ENCODE results near the gene PYROXD2. TPM values are rescaled to one million over a fixed set of nuclear protein-coding genes. Genes with fewer than 3 reads are reported as not detected.

Gene PYROXD2
- total RNA-seq, 2 experiments from 2014 or later, result 0.41 to 4.3 TPM

DNA sequence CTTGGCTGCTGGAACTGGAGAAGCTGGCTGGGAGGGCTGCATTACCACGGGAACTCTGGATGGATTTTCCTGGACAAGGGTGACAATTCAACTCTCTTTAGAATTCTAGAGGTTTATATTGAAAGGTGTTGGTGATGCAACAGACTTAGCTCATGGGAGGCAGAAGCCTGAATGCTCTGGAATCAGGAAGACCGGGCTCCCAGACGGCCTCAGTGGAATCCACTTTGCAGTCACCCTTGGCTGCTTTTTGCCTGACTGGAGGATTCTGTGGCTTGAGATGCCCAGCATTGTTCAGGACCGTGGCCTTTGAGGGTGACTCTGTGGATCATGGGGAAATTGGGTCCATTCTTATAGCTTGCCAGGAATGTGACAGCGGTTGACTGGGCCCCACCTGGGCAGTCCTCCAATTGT, 32.3 kb downstream of the PYROXD2 start:
- TF ChIP-seq EZH2phosphoT487 (IDR thresholded peaks at IDR 0.05; ENCODE audit: borderline replicate concordance, low read depth, low read length), result no peak
- TF ChIP-seq, protein P1, sequence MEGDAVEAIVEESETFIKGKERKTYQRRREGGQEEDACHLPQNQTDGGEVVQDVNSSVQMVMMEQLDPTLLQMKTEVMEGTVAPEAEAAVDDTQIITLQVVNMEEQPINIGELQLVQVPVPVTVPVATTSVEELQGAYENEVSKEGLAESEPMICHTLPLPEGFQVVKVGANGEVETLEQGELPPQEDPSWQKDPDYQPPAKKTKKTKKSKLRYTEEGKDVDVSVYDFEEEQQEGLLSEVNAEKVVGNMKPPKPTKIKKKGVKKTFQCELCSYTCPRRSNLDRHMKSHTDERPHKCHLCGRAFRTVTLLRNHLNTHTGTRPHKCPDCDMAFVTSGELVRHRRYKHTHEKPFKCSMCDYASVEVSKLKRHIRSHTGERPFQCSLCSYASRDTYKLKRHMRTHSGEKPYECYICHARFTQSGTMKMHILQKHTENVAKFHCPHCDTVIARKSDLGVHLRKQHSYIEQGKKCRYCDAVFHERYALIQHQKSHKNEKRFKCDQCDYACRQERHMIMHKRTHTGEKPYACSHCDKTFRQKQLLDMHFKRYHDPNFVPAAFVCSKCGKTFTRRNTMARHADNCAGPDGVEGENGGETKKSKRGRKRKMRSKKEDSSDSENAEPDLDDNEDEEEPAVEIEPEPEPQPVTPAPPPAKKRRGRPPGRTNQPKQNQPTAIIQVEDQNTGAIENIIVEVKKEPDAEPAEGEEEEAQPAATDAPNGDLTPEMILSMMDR (conservative IDR thresholded peaks at IDR 0.05; ENCODE audit: low read length), result no peak
- ChIA-PET CTCF (ENCODE audit: unreplicated experiment) (no interaction called here), POLR2A (interaction anchor here (0.9 kb wide), 1 partner anchor 69 kb away, joined by 4 read pairs; no protein-coding TSS in a partner anchor)
- BruUV-seq (replicated peaks), result no TSS peak
- Histone ChIP-seq H2AFZ (ENCODE audit: low read length) (no peak overlapping the region), H3K4me1 (ENCODE audit: insufficient read depth, low read length, poor library complexity, severe bottlenecking) (no peaks in the 10 kb centered on the region), H3K27ac (ENCODE audit: low read depth, low read length, poor library complexity, severe bottlenecking) (no peak overlapping the region), H3K9me2 (ENCODE audit: insufficient read depth, low read length) (no peaks in the 10 kb centered on the region), H4K20me1 (ENCODE audit: insufficient read depth, low read length) (no peaks in the 10 kb centered on the region), H3K9me3 (ENCODE audit: low read length) (no peaks in the 10 kb centered on the region), H3K4me3 (ENCODE audit: low read depth, low read length, poor library complexity, severe bottlenecking) (no peak overlapping the region), H3K79me2 (ENCODE audit: insufficient read depth, low read depth, low read length) (no peaks in the 10 kb centered on the region), H3K4me2 (ENCODE audit: low read length) (no peak overlapping the region), H3K36me3 (ENCODE audit: insufficient read depth, low read length) (no peaks in the 10 kb centered on the region)
- intact Hi-C loops (cut with micrococcal nuclease; ENCODE audit: unreplicated experiment), result no loop called here
- no peak for DNase-seq (ENCODE audit: low spot score)

DNA sequence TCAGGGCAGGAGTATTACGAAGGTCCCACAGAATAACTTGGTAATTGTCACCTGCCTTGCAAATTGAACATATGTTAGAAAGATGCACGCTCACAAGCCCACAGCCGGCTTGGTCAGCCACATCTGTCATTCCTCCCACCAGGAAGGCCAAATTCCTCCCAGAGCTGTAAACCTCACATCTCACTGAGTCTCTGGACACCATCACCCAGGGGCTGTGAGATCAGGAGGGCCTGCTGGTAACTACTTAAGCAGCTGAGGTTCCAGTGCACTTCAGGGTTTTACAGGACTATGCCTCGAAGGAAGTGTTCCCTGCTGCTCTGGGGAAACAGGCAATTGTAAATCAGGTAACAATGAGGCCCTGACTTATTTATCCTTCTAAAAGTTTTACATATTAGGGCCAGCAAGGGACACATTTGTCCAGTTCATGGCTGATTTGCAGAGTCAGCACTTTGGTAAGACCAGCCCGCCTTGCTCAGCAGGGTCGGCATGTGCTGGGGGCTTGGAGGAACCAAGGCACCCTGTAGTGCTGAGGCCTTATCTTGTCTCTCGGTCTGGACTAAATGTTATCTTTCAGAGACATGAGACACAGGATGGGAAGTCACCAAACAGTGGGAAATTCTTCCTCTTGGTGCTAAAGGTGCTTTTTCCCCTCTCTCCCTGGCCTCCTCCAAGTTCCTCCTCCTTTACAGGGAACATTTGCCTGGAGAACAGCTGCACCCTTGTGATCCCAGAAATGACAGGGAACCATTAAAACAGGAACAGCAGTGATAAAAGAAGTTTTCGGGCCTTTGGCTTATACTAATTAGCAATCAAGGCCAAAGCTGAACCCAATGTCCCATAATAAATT, 34.3 kb downstream of the PYROXD2 start:
- no peak overlapping the region for H2AFZ ChIP-seq (ENCODE audit: low read length)
- no peaks in the 10 kb centered on the region for H3K79me2 ChIP-seq (ENCODE audit: insufficient read depth, low read depth, low read length)
- intact Hi-C loops (cut with micrococcal nuclease; ENCODE audit: unreplicated experiment), result no loop called here
- no peak overlapping the region for H3K27ac ChIP-seq (ENCODE audit: low read depth, low read length, poor library complexity, severe bottlenecking)
- TF ChIP-seq EZH2phosphoT487 (IDR thresholded peaks at IDR 0.05; ENCODE audit: borderline replicate concordance, low read depth, low read length), result no peak
- TF ChIP-seq, protein P1 (conservative IDR thresholded peaks at IDR 0.05; ENCODE audit: low read length), result no peak
- H3K9me2 ChIP-seq (ENCODE audit: insufficient read depth, low read length), result no peaks in the 10 kb centered on the region
- no peak overlapping the region for H3K4me2 ChIP-seq (ENCODE audit: low read length)
- H3K36me3 ChIP-seq (ENCODE audit: insufficient read depth, low read length), result no peaks in the 10 kb centered on the region
- H3K4me1 ChIP-seq (ENCODE audit: insufficient read depth, low read length, poor library complexity, severe bottlenecking), result no peaks in the 10 kb centered on the region
- DNase-seq (ENCODE audit: low spot score), result no peak
- ChIA-PET POLR2A (no interaction called here), CTCF (ENCODE audit: unreplicated experiment) (no interaction called here)
- no peaks in the 10 kb centered on the region for H3K9me3 ChIP-seq (ENCODE audit: low read length)
- H4K20me1 ChIP-seq (ENCODE audit: insufficient read depth, low read length), result no peaks in the 10 kb centered on the region
- no peak overlapping the region for H3K4me3 ChIP-seq (ENCODE audit: low read depth, low read length, poor library complexity, severe bottlenecking)
- BruUV-seq (replicated peaks), result no TSS peak

DNA sequence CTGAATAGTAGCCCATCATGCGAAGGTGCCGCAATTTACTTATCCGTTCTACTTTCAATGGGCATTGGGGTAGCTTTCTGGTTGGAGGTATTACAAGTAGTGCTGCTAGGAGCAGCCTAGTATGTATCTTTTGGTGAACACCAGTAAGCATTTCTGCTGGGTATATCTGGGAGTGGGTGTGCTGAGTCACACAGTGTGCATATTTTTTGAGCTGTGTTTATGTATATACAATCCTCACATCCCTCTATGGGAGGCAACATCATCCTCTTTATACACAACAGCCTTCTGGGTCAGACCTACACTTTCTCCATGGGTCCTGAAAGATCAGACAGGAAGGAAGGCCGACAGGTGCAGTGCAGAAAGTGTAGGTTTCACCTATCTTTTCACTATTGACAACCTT, 36.3 kb downstream of the PYROXD2 start:
- ChIA-PET POLR2A (no interaction called here), CTCF (ENCODE audit: unreplicated experiment) (no interaction called here)
- H3K36me3 ChIP-seq (ENCODE audit: insufficient read depth, low read length), result no peaks in the 10 kb centered on the region
- no peaks in the 10 kb centered on the region for H3K4me1 ChIP-seq (ENCODE audit: insufficient read depth, low read length, poor library complexity, severe bottlenecking)
- no peak for TF ChIP-seq EZH2phosphoT487 (IDR thresholded peaks at IDR 0.05; ENCODE audit: borderline replicate concordance, low read depth, low read length)
- TF ChIP-seq, protein P1 (conservative IDR thresholded peaks at IDR 0.05; ENCODE audit: low read length), result no peak
- no peaks in the 10 kb centered on the region for H3K79me2 ChIP-seq (ENCODE audit: insufficient read depth, low read depth, low read length)
- H3K4me2 ChIP-seq (ENCODE audit: low read length), result no peak overlapping the region
- no TSS peak for BruUV-seq (replicated peaks)
- DNase-seq (ENCODE audit: low spot score), result no peak
- no peak overlapping the region for H3K4me3 ChIP-seq (ENCODE audit: low read depth, low read length, poor library complexity, severe bottlenecking)
- no peaks in the 10 kb centered on the region for H4K20me1 ChIP-seq (ENCODE audit: insufficient read depth, low read length)
- H3K9me2 ChIP-seq (ENCODE audit: insufficient read depth, low read length), result no peaks in the 10 kb centered on the region
- H3K9me3 ChIP-seq (ENCODE audit: low read length), result no peaks in the 10 kb centered on the region
- no peak overlapping the region for H2AFZ ChIP-seq (ENCODE audit: low read length)
- H3K27ac ChIP-seq (ENCODE audit: low read depth, low read length, poor library complexity, severe bottlenecking), result no peak overlapping the region
- intact Hi-C loops (cut with micrococcal nuclease; ENCODE audit: unreplicated experiment), result no loop called here
